ENCODE results near the gene MANBA.
"Not testable (repeated sequence)": the region's sequence is repeated elsewhere in the genome, so short reads cannot be mapped to it uniquely, and the experiment has no call there.

MANBA gene

DNA sequence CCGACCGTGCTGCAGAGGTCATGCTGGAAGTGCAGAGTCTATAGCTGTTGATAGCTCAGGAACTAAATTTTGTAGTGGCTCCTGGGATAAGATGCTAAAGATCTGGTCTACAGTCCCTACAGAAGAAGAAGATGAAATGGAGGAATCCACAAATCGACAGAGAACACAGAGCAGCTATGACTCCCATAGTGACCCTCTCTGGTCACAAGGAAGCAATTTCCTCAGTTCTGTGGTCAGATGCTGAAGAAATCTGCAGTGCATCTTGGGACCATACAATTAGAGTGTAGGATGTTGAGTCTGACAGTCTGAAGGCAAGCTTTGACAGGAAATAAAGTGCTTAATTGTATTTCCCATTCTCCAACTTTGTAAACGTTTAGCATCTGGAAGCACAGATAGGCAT, 8.8 kb downstream of the MANBA start:
- no peak for DNase-seq (ENCODE audit: insufficient read length, low spot score)
- FAIRE-seq = no peak
- no peak for TF ChIP-seq POLR2A (IDR thresholded peaks at IDR 0.05; ENCODE audit: low read depth, low read length)

DNA sequence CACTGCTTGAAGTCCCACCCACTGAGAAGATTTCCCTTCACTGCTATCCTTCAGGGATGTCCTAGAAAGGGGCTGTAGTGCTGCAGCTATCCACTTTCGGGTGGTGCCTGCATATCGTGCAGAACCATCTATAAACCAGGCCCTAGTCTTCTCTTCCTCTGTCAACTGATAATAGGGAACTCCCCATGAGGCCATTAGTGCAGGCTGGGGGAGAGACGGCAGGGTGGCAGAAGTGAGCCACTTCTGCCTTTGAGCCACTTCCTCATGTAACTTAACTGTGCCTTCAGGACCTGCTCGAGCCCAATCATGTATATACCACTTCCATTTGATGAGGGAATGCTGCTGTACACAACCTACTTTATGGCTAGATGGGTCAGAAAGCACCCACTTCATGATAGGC, 17.4 kb downstream of the MANBA start:
- not testable (repeated sequence) for FAIRE-seq; DNase-seq (ENCODE audit: insufficient read length, low spot score)

DNA sequence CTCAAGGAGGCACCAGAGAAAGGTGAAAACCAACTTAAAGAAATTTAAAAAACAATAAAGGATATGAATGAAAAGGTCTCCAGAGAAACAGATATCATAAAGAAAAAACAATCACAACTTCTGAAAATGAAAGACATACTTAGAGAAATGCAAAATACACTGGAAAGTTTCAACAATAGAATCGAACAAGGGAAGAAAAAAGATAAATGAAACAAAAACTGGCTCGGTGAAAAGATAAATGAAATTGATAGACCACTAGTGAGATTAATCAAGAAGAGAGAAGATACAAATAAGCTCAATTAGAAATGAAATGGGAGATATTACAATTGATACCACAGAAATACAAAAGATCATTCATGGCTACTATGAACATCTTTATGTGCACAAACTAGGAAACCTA, 22.0 kb downstream of the MANBA start:
- not testable (repeated sequence) for FAIRE-seq; DNase-seq (ENCODE audit: insufficient read length, low spot score)

DNA sequence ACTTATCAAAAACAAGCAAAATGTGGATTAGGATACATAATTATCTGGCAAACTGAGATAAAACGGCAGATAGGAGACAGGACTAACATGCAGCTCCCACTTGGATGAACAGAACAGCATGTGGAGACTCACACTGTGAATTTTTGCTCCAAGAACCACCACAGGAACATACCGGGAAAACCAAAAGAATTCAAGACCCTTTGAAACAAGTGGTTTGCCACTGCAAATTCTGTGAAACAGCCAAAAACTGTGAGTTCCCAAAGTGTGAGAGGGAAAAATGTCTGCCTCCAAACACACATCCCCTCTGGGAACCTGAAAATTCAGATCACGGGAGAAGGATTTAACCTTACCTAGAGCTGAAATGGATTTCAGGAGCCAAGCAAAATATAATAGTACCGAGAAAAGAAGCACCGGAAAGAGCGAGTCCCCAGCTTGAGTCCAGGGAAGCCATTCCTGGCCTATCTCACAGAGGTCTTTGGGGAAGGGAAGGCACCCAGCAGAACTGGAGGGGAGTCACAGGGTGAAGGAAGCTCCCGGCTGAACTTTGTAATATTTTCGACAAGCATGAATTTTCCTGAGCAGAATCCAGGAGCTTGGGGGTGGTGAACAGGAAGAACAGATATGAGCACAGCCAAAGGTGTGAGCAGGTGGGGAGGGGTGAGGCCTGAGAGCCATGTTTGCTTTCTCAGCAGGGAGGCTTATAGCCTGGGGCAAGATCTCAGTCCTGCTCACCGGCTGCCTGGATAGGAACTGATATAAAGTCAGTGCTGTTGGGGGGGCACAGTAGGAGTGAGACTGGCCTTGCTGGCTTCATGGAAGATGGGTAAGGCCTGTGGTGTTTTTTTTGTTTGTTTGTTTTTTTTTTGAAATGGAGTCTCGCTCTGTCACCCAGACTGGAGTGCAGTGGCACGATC, 23.9 kb downstream of the MANBA start:
- DNase-seq (ENCODE audit: insufficient read length, low spot score) (no peak), FAIRE-seq (no peak)
- no peak for TF ChIP-seq POLR2A (IDR thresholded peaks at IDR 0.05; ENCODE audit: low read depth, low read length)

DNA sequence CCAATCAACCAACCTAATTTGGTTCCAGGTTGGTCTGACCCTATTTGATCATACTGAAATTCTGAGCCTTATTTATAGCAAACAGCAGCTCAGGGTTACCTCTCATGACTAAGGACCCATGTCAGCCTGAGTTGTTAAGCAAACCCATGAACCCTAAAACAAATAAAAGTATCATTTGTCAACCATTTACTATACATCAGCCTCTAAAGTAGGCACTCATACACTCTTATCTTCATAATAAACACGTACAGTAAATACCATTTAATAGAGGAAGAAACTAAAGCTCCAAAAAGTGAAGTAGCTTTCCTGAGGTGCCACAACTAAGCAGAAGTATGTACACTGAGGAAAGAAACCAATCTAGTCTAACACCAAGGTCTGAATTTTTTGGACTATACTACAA, 25.2 kb downstream of the MANBA start:
- DNase-seq (ENCODE audit: insufficient read length, low spot score) = no peak
- TF ChIP-seq POLR2A (IDR thresholded peaks at IDR 0.05; ENCODE audit: low read depth, low read length) = no peak
- no peak for FAIRE-seq

DNA sequence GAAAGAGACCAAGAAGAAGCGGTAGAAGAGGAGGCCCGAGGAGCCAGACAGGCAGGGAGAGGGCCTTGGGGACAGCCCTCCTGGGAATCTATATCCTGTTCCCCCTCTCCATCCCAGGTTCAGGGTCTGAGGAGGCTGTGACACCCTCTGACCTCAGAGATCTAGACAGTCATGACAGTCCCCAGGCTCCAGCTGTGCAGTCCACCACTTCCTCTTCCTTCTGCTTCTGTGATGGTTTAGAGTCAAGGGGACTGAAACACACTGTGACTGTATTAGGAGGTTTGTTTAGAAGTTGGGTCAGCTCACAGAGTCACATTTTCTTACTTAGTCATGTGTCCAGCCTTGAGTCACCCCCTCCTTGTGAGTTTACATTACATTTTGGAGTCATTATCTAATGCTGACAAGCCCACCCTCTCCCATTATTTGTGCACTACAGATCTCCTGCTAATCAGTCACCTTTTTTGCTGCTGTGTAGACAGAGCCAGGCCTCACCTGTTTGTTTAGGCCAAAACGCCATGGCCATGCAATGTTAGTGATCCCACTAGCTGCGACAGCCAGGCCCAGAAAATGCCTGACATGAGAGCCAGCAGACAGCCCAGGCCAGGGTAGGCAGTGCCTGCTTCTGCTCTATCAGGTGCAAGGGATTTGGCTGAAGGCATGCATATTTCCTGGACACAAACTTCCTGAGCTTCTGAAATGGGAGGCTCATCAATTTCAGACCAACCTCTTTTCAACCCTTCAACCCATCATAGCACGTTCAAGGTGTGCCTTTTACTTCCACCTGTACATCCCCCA, 26.0 kb downstream of the MANBA start:
- DNase-seq (ENCODE audit: insufficient read length, low spot score) = no peak
- no peak for FAIRE-seq

DNA sequence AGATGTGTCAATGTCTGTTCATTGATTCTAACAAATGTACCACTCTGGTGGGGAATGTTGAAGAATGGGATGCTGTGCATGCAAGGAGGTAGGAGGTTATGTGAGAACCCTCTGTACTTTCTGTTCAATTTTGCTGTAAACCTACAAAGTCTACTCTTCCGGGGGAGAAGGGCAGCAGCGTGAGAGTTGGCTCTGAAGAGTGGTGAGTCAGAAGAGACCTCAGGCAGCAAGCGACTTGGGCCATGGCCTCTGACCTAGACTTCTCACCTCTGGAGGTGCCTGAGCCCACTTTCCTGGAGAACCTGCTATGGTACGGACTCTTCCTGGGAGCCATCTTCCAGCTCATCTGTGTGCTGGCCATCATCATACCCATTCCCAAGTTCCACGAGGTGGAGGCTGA, 26.7 kb downstream of the MANBA start:
- FAIRE-seq (no peak), DNase-seq (ENCODE audit: insufficient read length, low spot score) (no peak)
- no peak for TF ChIP-seq POLR2A (IDR thresholded peaks at IDR 0.05; ENCODE audit: low read depth, low read length)

More for the DNA sequence above, 26.0 kb downstream of the MANBA start:
- no peak for TF ChIP-seq POLR2A (IDR thresholded peaks at IDR 0.05; ENCODE audit: low read depth, low read length)

DNA sequence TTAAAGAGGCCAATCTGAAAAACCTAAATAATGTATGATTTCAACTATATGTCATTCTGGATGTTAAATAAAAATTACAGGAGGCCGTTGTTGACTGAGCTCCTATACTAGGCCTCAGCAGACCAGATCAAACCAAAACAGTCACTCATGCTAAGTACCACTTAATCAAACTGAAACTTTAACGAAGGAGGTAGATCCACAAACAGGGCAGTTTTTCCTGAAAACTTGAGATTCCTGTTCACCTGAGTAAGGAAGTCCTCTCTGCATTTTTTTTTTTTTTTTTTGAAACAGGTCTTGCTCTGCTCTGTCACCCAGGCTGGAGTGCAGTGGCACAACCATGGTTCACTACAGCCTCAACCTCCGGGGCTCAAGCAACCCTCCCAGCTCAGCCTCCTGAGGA, 27.7 kb downstream of the MANBA start:
- TF ChIP-seq POLR2A (IDR thresholded peaks at IDR 0.05; ENCODE audit: low read depth, low read length) = no peak
- no peak for FAIRE-seq

DNA sequence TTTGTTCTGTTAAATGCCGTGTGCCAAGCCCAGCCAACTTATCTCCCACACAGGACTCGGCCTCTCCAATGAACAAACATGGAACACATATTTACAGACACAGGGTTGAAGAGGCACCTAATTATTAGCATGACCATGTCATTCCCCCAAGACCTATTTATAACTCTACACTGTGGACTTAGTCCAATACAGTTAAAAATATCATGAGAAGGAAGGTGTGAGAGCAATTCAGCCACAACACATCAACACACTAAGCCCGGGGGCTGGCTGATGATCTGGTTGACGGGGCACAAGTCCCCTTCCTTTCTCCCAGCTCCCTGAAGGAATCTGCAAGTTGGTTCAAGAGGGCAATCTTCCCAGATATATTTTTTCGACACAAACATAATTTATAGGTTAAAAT, 28.1 kb downstream of the MANBA start:
- TF ChIP-seq POLR2A (IDR thresholded peaks at IDR 0.05; ENCODE audit: low read depth, low read length) = no peak
- no peak for DNase-seq (ENCODE audit: insufficient read length, low spot score)
- FAIRE-seq = no peak

More for the DNA sequence above, 27.7 kb downstream of the MANBA start:
- DNase-seq (ENCODE audit: insufficient read length, low spot score) = no peak

DNA sequence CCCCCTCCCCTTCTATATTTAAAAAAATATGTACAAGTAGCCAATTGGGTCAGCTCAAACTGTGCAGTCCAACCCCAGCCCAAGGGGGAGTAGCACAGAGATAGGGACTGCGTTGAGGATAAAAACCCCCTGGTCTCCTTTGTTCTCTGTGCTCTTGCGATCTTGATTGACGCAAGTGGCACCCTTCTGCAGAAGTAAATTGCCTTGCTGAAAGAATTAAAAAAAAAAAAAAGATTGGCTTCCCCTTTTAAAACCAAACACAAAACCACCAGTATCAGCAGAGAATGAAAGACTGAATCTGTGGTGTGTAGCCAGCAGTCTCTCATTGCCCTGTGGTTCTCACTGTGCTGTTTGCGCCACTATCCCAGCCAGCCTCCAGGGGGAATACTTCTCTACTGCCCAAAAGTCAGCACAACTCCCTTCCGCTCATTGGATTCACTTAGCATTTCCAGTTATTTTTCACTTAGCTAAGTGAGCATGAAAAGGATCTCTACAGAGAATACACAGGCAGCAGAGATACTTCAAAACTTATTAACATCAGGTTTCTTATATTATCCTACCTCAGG, 29.7 kb downstream of the MANBA start:
- TF ChIP-seq POLR2A (IDR thresholded peaks at IDR 0.05; ENCODE audit: low read depth, low read length) = no peak
- DNase-seq (ENCODE audit: insufficient read length, low spot score) = no peak
- FAIRE-seq = no peak

DNA sequence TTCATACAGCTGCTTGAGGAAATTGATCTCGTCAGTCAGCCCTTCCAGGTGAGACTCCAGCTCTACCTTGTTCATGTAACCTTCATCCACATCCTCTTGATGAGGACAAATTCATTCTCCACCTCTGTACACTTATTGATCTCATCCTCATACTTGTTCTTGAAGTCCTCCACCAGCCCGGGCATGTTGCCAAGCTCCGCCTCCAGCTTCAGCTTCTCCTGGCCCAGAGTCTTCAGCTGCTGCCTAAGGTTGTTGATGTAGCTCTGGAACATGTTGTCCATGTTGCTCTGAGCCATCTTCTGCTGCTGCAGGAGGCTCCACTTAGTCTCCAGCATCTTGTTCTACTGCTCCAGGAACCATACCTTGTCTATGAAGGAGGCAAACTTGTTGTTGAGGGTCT, 31.3 kb downstream of the MANBA start:
- DNase-seq (ENCODE audit: insufficient read length, low spot score); FAIRE-seq: not testable (repeated sequence)

DNA sequence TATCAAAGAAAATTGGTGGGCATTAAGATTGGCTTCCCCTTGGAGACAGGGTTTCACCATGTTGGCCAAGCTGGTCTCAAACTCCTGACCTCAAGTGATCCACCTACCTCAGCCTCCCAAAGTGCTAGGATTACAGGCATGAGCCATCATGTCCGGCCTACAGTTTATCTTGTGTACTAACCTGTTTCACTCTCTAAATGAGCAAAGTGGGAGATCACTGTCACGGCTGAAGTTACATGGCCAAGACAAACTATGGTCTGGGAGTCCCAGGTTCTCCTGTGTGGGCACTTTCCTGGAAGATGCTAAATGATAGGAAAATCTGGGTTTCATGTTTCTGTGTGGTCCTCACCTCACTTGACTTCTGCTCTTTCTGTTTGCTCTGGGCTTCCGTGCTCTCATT, 33.8 kb downstream of the MANBA start:
- not testable (repeated sequence) for FAIRE-seq; DNase-seq (ENCODE audit: insufficient read length, low spot score)

DNA sequence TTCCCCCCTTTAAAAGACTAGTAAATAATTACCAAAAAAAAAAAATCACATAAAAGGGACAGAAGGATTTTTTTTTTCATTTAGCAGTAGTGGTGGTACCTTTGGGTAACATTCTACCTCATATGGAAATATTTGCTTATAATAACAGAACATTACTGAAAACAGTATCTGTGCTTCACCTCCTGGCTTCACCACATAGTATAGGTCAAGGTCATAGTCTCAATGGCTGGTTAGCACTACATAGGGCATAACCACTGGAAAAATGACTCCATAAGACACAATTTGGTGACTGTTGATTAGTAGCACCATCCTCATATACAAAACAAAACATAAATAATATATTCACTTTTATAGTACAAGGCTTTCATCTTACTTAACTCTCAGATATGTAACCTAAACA, 34.7 kb downstream of the MANBA start:
- TF ChIP-seq POLR2A (IDR thresholded peaks at IDR 0.05; ENCODE audit: low read depth, low read length) = no peak
- DNase-seq (ENCODE audit: insufficient read length, low spot score) (no peak), FAIRE-seq (no peak)

DNA sequence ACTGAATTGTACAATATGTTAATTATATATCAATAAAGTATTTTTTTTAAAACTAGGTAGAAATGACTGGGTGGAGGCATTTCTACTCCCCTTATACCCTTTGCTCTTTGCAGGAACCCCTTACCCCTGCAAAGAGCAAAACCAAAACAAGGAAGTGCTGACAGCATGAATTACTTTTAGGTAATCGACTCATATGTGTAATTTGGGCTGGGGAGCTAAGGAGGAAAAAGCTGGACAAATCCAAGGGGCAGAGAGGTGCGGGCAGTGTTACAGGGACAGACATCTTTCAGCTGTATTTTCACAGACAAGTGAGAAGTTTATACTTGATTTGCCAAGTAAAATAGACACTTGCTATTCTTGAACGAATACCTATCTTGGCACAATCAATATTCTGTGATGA, 35.5 kb downstream of the MANBA start:
- no peak for FAIRE-seq
- TF ChIP-seq POLR2A (IDR thresholded peaks at IDR 0.05; ENCODE audit: low read depth, low read length) = no peak
- no peak for DNase-seq (ENCODE audit: insufficient read length, low spot score)

DNA sequence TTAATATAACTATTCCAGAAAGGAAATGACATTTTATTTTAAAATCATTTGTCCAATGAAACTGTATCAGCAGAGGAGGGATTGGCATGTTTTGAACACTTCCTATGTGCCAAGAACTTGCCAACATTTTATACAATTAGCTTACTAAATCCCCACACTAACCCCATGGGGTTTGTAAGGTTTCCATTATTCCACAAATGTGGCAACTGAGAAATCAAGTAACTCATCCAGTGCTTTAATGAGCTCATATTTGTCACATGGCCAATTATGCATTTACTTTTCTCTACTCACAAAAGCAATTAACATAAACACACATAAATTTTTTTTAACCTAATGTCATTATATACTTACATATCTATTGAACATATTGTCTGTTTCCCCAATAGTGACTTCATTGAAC, 37.3 kb downstream of the MANBA start:
- DNase-seq (ENCODE audit: insufficient read length, low spot score) = no peak
- FAIRE-seq = no peak
- TF ChIP-seq POLR2A (IDR thresholded peaks at IDR 0.05; ENCODE audit: low read depth, low read length) = no peak

All from H54 (cell line).